ENCODE measurements around the gene OR5B21. TPM values are rescaled to one million over a fixed set of nuclear protein-coding genes. Genes with fewer than 3 reads are reported as not detected.

OR5B21 gene
- total RNA-seq, 1 donor from 2014 or later = not detected

GRCh38 chr11:58471892-58472291, 36.0 kb downstream of the OR5B21 start:
- no peak overlapping the region for H3K4me3 ChIP-seq (ENCODE audit: low read depth, low read length)
- DNase-seq (ENCODE audit: low read depth) = no peak
- TF ChIP-seq CTCF (conservative IDR thresholded peaks at IDR 0.05; ENCODE audit: low read depth, low read length) = no peak

- DNase-seq (ENCODE audit: low read depth) = no peak
- no peak for TF ChIP-seq CTCF (conservative IDR thresholded peaks at IDR 0.05; ENCODE audit: low read depth, low read length)
- no peak overlapping the region for H3K4me3 ChIP-seq (ENCODE audit: low read depth, low read length)
Observed at GRCh38 chr11:58466293-58466692, 41.6 kb downstream of the OR5B21 start.

GRCh38 chr11:58465690-58466089, 42.2 kb downstream of the OR5B21 start:
- no peak overlapping the region for H3K4me3 ChIP-seq (ENCODE audit: low read depth, low read length)
- TF ChIP-seq CTCF (conservative IDR thresholded peaks at IDR 0.05; ENCODE audit: low read depth, low read length) = no peak
- DNase-seq (ENCODE audit: low read depth) = no peak

Other genes with a start within 250 kb of the OR5B21 start
- not detected in 2 replicates for gene OR10W1, start 239.8 kb downstream of the OR5B21 start, total RNA-seq
- gene OR5B17, start 149.0 kb downstream of the OR5B21 start, total RNA-seq = not detected in 2 replicates
- gene OR5B3, start 101.2 kb downstream of the OR5B21 start, total RNA-seq = not detected in 2 replicates
- gene OR5B2, start 80.0 kb downstream of the OR5B21 start, total RNA-seq = not detected in 2 replicates
- gene OR5B12, start 65.9 kb downstream of the OR5B21 start, total RNA-seq = not detected in 2 replicates
- gene LPXN, start 67.8 kb upstream of the OR5B21 start, total RNA-seq = 0.94 and 1.4 TPM in 2 replicates
- gene ZFP91, start 71.0 kb upstream of the OR5B21 start, total RNA-seq = 25.8 and 31.8 TPM in 2 replicates
- gene CNTF, start 114.6 kb upstream of the OR5B21 start, total RNA-seq = 0.29 and 1.2 TPM in 2 replicates
- not detected in 2 replicates for gene GLYAT, start 223.8 kb upstream of the OR5B21 start, total RNA-seq